Measurements from ENCODE around the gene GRIK1.

The GRIK1 gene

GRCh38 chr21:29511096-29511495, 428.7 kb downstream of the GRIK1 start:
- DNase-seq: no peak

- DNase-seq: no peak
These were observed 430.7 kb downstream of the GRIK1 start for GRCh38 chr21:29509121-29509520.

GRCh38 chr21:29508301-29508700, 431.5 kb downstream of the GRIK1 start:
- DNase-seq: no peak

DNA sequence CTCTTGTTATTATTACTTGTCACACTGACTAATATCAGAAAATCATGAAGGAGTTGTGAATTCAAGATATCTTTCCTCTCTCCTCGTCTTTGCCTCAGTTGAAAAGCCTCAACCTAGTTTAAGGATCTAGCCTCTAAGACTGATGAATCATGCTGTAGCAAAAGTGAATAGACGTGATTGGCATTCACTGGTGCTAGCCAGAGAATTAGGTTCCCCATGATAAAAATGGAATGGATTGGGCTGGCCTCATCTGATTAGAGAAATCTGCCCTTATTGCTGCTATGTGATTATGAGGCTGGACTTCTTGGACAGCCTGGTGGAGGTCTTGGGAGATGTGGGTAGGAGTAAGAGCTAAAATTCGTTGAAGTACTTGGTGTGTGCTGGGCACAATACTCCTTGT, 432.8 kb downstream of the GRIK1 start:
- DNase-seq: no peak

GRCh38 chr21:29506214-29506613, 433.6 kb downstream of the GRIK1 start:
- DNase-seq: no peak

DNA sequence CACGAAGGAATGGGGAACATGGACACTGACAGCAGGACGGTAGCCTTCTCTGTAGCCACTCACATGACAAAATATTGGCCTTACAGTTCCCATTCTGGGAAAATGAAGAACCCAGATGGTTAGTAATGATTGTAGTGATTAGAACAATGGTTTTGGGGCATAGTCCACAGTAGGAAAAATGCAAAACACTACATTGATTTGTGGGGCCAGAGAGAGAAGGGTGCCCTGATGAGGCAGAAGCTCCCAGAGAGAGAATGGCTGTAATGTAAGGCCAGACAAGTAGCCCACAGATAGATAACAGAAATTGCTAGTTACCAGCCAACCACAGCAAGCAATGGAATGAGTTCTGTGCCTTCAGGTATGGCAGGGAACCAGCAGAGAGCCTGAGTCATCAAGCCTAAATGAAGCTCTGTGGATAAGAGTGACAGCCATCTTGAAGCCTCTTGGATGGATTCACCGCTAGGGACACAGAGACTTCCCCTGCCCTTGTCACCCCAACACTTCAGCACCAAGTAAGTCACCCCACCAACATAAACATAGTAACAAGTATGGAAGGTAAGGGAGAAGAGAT, 435.0 kb downstream of the GRIK1 start:
- DNase-seq: no peak

DNA sequence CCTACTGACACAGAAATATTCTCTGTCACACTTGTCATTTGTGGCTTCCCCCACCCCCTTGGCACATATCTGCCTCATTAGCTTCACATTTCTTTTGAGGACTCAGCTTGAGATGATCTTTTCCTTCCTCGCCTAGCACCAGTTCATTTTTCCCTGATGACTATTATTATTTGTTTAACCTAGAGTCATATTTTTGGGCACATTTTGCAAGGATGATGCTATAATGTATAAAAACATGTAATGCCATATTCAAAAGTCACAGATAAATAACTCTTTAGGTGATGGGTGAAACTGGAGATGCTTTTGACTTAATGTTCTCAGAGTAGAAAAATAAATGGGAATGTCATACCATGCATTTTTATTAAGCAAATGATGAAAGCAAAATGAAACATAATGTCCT, 438.3 kb downstream of the GRIK1 start:
- DNase-seq: no peak

DNA sequence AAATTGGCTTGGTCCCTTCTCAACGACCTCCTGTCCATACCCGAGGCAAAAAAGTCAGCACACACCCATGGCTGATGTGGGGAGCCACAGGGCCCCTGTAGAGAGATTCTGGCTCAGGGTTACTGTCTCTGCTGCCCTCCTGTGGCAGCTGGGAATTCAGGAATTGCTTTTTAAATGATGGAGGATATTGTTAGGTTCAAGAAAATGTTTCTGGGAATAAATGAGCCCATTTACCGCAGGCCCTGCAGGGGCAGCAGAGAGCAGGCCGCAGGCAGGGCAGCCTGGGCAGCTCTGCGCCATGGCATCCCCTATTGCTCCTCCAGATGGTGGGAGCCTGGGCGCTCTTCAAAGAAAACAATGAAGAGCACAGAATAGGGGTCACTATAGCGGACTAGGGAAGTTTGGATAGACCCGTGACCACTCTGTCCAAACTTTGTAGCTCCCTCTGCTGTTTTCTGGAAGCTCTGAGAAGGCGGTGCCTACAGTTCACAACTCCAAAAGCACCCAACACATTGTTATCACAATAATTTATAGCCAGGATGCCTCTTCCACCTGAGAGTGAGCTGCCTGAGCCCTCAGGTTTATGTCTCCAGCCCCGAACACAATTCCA, 440.0 kb downstream of the GRIK1 start:
- DNase-seq: no peak

DNA sequence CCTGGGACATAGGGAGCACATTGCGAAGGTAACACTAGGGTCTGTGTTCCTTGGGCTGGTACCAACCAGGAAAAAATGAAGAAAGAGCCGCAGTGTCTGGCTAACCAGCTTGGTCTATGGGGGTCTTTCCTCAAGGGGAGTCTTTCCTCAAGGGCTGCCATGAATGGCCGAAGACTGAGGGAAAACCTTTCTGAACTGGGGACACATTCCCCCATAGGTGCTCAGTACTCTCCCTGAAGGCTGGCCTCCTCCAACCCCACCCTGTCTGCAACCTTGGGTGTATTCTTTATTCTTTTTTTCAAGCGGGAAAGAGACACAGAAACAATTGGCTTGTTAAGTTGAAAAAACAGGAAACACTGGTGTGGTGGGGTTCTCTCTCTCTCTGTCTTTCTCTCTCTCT, 440.6 kb downstream of the GRIK1 start:
- DNase-seq: no peak

- no peak for DNase-seq
These were observed 443.5 kb downstream of the GRIK1 start for GRCh38 chr21:29496337-29496736.

GRCh38 chr21:29490016-29490415, 449.8 kb downstream of the GRIK1 start:
- no peak for DNase-seq

- no peak for DNase-seq
These were observed 452.6 kb downstream of the GRIK1 start for GRCh38 chr21:29487154-29487553.
